ENCODE results near the gene PCBP3. TPM values are rescaled to one million over a fixed set of nuclear protein-coding genes. Genes with fewer than 3 reads are reported as not detected.

Gene PCBP3
- total RNA-seq, 4 donors from 2014 or later, result 0.13 to 0.26 TPM; not detected in 2

DNA sequence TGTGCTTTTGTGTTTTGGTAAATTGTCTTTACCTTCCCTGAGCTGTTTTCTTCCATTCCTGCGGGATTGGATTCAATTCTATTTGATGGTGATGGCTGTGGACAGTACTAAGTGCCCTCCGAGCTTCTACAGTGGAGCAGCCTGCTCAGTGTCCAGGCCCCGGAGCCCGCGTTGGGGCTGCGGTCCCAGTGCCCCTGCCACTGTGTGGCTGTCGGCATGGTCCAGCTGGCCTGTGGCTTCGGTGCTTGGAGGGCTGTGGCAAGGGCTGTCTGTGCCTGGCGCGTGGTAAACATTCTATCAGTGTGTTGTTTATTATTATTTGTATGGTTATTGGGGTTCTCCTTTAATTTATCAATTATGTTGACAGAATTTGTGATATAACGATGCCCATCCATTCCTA lies 228.9 kb downstream of the PCBP3 start:
- no peak overlapping the region for H3K27ac ChIP-seq
- no peaks in the 10 kb centered on the region for H3K36me3 ChIP-seq
- intact Hi-C loops (cut with DNase I; ENCODE audit: low total_unique reads) (no loop called here), in situ Hi-C loops (cut with MboI; ENCODE audit: low sequenced_read_pairs in 4 of 4) (no loop called here)
- no peaks in the 10 kb centered on the region for H3K9me3 ChIP-seq
- no peak for TF ChIP-seq POLR2A (IDR thresholded peaks at IDR 0.05)
- TF ChIP-seq, protein P1, sequence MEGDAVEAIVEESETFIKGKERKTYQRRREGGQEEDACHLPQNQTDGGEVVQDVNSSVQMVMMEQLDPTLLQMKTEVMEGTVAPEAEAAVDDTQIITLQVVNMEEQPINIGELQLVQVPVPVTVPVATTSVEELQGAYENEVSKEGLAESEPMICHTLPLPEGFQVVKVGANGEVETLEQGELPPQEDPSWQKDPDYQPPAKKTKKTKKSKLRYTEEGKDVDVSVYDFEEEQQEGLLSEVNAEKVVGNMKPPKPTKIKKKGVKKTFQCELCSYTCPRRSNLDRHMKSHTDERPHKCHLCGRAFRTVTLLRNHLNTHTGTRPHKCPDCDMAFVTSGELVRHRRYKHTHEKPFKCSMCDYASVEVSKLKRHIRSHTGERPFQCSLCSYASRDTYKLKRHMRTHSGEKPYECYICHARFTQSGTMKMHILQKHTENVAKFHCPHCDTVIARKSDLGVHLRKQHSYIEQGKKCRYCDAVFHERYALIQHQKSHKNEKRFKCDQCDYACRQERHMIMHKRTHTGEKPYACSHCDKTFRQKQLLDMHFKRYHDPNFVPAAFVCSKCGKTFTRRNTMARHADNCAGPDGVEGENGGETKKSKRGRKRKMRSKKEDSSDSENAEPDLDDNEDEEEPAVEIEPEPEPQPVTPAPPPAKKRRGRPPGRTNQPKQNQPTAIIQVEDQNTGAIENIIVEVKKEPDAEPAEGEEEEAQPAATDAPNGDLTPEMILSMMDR (IDR thresholded peaks at IDR 0.05 in 4 of 5, conservative IDR thresholded peaks at IDR 0.05 in 1 of 5), result no peak
- H3K4me1 ChIP-seq, result no peaks in the 10 kb centered on the region
- H3K27me3 ChIP-seq, result peaks cover 6 to 27% (median 20%) of the 10 kb centered on the region in 3 donors
- DNase-seq, result no peak
- no peak for ATAC-seq
- H3K4me3 ChIP-seq, result no peak overlapping the region

DNA sequence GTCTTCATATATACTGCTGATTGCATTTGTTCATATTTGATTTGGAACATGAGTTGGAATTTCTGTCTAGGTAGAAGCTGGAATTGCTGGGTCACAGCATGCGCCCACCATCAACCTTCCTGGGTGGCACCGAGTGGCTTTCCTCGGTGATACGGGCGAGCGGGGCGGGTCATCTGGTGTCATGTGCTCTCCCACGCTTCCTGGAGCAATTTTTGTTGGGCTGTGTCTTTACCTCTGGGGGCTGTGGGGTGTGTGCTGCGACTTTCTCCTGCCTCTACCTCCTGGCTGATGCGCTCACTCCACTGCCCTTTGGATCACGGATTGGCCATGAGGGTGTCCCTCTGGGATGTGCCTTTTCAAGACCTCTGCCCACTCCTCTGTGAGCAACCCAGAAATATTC lies 229.4 kb downstream of the PCBP3 start:
- no peak for DNase-seq
- no peak for TF ChIP-seq POLR2A (IDR thresholded peaks at IDR 0.05)
- TF ChIP-seq, protein P1 (IDR thresholded peaks at IDR 0.05 in 4 of 5, conservative IDR thresholded peaks at IDR 0.05 in 1 of 5), result no peak
- H3K36me3 ChIP-seq, result no peaks in the 10 kb centered on the region
- H3K9me3 ChIP-seq, result no peaks in the 10 kb centered on the region
- in situ Hi-C loops (cut with MboI; ENCODE audit: low sequenced_read_pairs in 4 of 4), result no loop called here
- intact Hi-C loops (cut with DNase I; ENCODE audit: low total_unique reads), result no loop called here
- peaks cover 10 to 31% (median 21%) of the 10 kb centered on the region in 3 donors for H3K27me3 ChIP-seq
- H3K27ac ChIP-seq, result no peak overlapping the region
- H3K4me3 ChIP-seq, result no peak overlapping the region
- ATAC-seq, result no peak
- no peaks in the 10 kb centered on the region for H3K4me1 ChIP-seq

DNA sequence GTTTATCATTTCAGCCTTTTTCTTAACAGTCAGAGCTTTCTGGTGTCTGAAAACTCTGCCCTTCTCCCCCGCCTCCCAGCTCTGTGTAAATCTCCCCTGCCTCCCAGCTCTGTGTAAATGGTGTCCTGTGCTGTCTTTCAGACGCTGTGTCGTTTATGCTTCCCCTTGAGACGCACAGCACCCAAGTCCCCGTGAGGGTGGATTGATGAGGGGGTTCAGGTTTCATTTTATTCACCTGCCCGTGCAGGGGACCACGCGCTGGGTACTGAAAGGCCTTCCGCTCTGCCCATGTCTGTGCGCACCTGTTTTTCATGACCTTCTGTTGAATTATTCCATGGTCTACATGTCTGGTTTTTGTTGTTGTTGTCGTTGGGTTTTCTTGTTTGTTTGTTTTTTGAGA lies 229.9 kb downstream of the PCBP3 start:
- peaks cover 15 to 36% (median 22%) of the 10 kb centered on the region in 3 donors for H3K27me3 ChIP-seq
- intact Hi-C loops (cut with DNase I; ENCODE audit: low total_unique reads) (no loop called here), in situ Hi-C loops (cut with MboI; ENCODE audit: low sequenced_read_pairs in 4 of 4) (no loop called here)
- no peak overlapping the region for H3K27ac ChIP-seq
- no peaks in the 10 kb centered on the region for H3K9me3 ChIP-seq
- ATAC-seq, result no peak
- no peaks in the 10 kb centered on the region for H3K36me3 ChIP-seq
- no peaks in the 10 kb centered on the region for H3K4me1 ChIP-seq
- DNase-seq, result no peak
- H3K4me3 ChIP-seq, result no peak overlapping the region
- TF ChIP-seq, protein P1 (IDR thresholded peaks at IDR 0.05 in 4 of 5, conservative IDR thresholded peaks at IDR 0.05 in 1 of 5), result no peak
- no peak for TF ChIP-seq POLR2A (IDR thresholded peaks at IDR 0.05)

DNA sequence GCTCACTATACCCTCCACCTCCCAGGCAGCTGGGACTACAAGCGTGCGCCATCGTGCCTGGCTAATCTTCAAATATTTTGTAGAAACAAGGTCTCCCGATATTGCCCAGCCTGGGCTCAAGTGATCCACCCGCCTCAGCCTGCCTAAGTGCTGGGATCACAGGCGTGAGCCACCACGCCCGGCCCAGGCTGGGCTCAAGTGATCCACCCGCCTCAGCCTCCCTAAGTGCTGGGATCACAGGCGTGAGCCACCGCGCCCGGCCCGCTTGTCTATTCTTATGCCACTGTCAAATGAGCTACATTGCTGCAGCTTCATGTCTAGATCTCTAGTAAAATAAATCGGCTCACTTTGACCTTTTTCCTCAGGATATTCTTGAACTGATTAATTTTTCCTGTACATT lies 230.3 kb downstream of the PCBP3 start:
- intact Hi-C loops (cut with DNase I; ENCODE audit: low total_unique reads), result no loop called here
- Histone ChIP-seq H3K4me1 (no peaks in the 10 kb centered on the region), H3K36me3 (no peaks in the 10 kb centered on the region), H3K4me3 (no peak overlapping the region), H3K27ac (no peak overlapping the region), H3K9me3 (no peaks in the 10 kb centered on the region), H3K27me3 (peaks cover 20 to 41% (median 27%) of the 10 kb centered on the region in 3 donors)
- no peak for TF ChIP-seq POLR2A (IDR thresholded peaks at IDR 0.05)
- TF ChIP-seq, protein P1 (IDR thresholded peaks at IDR 0.05 in 4 of 5, conservative IDR thresholded peaks at IDR 0.05 in 1 of 5), result no peak
- in situ Hi-C loops (cut with MboI; ENCODE audit: low sequenced_read_pairs in 4 of 4), result no loop called here
- ATAC-seq, result no peak
- no peak for DNase-seq

All from gastrocnemius medialis (tissue), 4 donors.